ENCODE results near the gene NOTCH1. TPM values are rescaled to one million over a fixed set of nuclear protein-coding genes. Genes with fewer than 3 reads are reported as not detected.

The NOTCH1 gene
- total and polyA plus RNA-seq, 2 of the 13 experiments (the other 11 are each of a cell fraction or from before 2014, with no cell fraction given), result 0.09 to 0.35 TPM

DNA sequence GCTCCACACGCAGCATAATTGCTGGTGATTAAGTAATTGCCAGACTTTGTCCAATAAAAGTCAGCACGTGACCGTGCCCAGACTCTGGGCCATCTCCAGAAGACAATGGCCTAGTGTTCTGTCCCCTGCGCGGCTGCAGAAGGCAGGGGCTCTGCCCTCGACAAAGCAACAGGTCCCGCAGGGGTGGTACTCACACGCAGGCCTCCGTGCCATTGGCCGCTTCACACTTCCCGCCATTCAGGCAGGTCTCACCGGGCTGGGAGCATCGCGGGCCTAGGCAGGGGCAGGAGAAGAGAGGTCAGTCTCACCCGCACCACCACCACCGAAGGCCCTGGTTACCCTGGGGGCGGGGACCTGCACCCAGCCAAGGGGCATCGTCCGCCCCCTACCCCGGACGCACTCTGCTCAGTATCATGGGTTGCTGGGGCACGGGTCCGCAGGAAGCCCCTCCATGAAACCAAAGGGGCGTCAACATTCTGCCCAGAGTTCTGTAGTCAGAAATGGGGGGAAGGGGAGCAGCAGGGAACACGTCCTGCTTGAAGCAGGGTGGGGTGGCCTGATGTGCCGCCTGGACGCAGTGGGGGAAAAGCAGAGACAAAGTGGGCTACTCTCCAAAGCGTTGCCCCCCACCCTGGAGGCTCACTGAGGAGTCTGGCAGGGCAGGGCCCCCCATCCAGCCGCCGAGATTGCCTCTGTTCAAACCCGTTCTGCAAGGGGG is 1.9 kb downstream of the NOTCH1 start (continued):
- TF ChIP-seq, protein P1, sequence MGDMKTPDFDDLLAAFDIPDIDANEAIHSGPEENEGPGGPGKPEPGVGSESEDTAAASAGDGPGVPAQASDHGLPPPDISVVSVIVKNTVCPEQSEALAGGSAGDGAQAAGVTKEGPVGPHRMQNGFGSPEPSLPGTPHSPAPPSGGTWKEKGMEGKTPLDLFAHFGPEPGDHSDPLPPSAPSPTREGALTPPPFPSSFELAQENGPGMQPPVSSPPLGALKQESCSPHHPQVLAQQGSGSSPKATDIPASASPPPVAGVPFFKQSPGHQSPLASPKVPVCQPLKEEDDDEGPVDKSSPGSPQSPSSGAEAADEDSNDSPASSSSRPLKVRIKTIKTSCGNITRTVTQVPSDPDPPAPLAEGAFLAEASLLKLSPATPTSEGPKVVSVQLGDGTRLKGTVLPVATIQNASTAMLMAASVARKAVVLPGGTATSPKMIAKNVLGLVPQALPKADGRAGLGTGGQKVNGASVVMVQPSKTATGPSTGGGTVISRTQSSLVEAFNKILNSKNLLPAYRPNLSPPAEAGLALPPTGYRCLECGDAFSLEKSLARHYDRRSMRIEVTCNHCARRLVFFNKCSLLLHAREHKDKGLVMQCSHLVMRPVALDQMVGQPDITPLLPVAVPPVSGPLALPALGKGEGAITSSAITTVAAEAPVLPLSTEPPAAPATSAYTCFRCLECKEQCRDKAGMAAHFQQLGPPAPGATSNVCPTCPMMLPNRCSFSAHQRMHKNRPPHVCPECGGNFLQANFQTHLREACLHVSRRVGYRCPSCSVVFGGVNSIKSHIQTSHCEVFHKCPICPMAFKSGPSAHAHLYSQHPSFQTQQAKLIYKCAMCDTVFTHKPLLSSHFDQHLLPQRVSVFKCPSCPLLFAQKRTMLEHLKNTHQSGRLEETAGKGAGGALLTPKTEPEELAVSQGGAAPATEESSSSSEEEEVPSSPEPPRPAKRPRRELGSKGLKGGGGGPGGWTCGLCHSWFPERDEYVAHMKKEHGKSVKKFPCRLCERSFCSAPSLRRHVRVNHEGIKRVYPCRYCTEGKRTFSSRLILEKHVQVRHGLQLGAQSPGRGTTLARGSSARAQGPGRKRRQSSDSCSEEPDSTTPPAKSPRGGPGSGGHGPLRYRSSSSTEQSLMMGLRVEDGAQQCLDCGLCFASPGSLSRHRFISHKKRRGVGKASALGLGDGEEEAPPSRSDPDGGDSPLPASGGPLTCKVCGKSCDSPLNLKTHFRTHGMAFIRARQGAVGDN (CRISPR knock-in tag; IDR thresholded peaks at IDR 0.05), result peak; percentile 48
- TF ChIP-seq EZH2 (conservative IDR thresholded peaks at IDR 0.05; ENCODE audit: low read depth, low read length), result 0 out of 2 replicates have a peak, but pooled peaks have one; percentile 11
- no peak for TF ChIP-seq ZNF383 (CRISPR knock-in tag; IDR thresholded peaks at IDR 0.05; ENCODE audit: borderline replicate concordance)
- TF ChIP-seq ARHGAP35 (CRISPR knock-in tag; IDR thresholded peaks at IDR 0.05; ENCODE audit: borderline replicate concordance), result no peak
- no peak for TF ChIP-seq ZBTB3 (CRISPR knock-in tag; IDR thresholded peaks at IDR 0.05; ENCODE audit: borderline replicate concordance, low read depth)
- peak; percentile 46; the same call in 1 of the 2 replicates for TF ChIP-seq BCL6 (CRISPR knock-in tag; IDR thresholded peaks at IDR 0.05)
- 0 out of 2 replicates have a peak, but pooled peaks have one; percentile 38 for TF ChIP-seq NFYC (CRISPR knock-in tag; IDR thresholded peaks at IDR 0.05)
- TF ChIP-seq SOX5 (CRISPR knock-in tag; IDR thresholded peaks at IDR 0.05; ENCODE audit: borderline replicate concordance), result peak; percentile 76; the same call in 1 of the 2 replicates
- TF ChIP-seq TBX2 (CRISPR knock-in tag; IDR thresholded peaks at IDR 0.05; ENCODE audit: borderline replicate concordance), result peak; percentile 54; the same call in 1 of the 2 replicates
- no peak for TF ChIP-seq ZNF207 (IDR thresholded peaks at IDR 0.05; ENCODE audit: borderline replicate concordance)
- TF ChIP-seq, protein P2, sequence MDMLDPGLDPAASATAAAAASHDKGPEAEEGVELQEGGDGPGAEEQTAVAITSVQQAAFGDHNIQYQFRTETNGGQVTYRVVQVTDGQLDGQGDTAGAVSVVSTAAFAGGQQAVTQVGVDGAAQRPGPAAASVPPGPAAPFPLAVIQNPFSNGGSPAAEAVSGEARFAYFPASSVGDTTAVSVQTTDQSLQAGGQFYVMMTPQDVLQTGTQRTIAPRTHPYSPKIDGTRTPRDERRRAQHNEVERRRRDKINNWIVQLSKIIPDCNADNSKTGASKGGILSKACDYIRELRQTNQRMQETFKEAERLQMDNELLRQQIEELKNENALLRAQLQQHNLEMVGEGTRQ (IDR thresholded peaks at IDR 0.05; ENCODE audit: low read depth, low read length), result peak; percentile 85
- TF ChIP-seq, protein P2 (CRISPR knock-in tag; IDR thresholded peaks at IDR 0.05; ENCODE audit: borderline replicate concordance), result peak; percentile 86; the same call in 1 of the 2 replicates
- TF ChIP-seq, protein P3, sequence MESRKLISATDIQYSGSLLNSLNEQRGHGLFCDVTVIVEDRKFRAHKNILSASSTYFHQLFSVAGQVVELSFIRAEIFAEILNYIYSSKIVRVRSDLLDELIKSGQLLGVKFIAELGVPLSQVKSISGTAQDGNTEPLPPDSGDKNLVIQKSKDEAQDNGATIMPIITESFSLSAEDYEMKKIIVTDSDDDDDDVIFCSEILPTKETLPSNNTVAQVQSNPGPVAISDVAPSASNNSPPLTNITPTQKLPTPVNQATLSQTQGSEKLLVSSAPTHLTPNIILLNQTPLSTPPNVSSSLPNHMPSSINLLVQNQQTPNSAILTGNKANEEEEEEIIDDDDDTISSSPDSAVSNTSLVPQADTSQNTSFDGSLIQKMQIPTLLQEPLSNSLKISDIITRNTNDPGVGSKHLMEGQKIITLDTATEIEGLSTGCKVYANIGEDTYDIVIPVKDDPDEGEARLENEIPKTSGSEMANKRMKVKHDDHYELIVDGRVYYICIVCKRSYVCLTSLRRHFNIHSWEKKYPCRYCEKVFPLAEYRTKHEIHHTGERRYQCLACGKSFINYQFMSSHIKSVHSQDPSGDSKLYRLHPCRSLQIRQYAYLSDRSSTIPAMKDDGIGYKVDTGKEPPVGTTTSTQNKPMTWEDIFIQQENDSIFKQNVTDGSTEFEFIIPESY (CRISPR knock-in tag; IDR thresholded peaks at IDR 0.05), result peak; percentile 56
- TF ChIP-seq EED (CRISPR knock-in tag; IDR thresholded peaks at IDR 0.05), result 0 out of 2 replicates have a peak, but pooled peaks have one; percentile 50
- peak; percentile 90 for TF ChIP-seq BHLHE40 (IDR thresholded peaks at IDR 0.05; ENCODE audit: low read length)
- TF ChIP-seq ZFY (CRISPR knock-in tag; IDR thresholded peaks at IDR 0.05), result peak; percentile 24; the same call in 1 of the 2 replicates
- TF ChIP-seq ZFX (CRISPR knock-in tag; IDR thresholded peaks at IDR 0.05; ENCODE audit: low read depth), result 0 out of 2 replicates have a peak, but pooled peaks have one; percentile 20
